GM18505 (cell line): ENCODE results near the gene WASHC3.
A peak's percentile ranks its signal among the peaks of the same experiment; 100 is the strongest.
"Not testable (repeated sequence)": the region's sequence is repeated elsewhere in the genome, so short reads cannot be mapped to it uniquely, and the experiment has no call there.

Experiments used
- ATAC-seq: cut with Tn5 transposase; IDR thresholded peaks from one replicate; pipeline ENCODE4 v1.9.1; 2021; ENCODE audit not compliant: unreplicated experiment
- POLR2A ChIP-seq: IDR thresholded peaks from 4 replicates; pipeline ENCODE4 v1.6.1; 2011; ENCODE audit warnings: borderline replicate concordance; ENCODE audit not compliant: insufficient read depth, insufficient read length; ENCODE audit errors: extremely low read depth

WASHC3 gene

DNA sequence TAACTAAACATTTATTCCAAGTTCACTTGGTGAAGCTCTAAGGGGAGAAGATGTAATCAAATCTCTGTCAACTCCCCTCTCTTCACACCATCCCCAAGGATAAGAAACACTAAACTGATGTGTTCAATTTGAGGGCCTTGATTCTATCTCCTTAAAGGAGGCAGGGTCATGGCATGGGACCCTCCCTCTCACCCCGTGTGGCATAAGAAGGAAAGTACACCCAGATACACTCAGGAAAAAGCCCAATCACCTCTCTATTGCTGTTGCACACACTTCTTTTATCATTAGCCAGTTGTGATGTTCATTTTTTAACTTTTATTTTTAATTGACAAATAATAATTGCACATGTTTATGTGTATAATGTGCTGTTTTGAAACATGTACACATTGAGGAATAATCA lies 35.1 kb downstream of the WASHC3 start:
- no peak for TF ChIP-seq POLR2A
- no peak for ATAC-seq

DNA sequence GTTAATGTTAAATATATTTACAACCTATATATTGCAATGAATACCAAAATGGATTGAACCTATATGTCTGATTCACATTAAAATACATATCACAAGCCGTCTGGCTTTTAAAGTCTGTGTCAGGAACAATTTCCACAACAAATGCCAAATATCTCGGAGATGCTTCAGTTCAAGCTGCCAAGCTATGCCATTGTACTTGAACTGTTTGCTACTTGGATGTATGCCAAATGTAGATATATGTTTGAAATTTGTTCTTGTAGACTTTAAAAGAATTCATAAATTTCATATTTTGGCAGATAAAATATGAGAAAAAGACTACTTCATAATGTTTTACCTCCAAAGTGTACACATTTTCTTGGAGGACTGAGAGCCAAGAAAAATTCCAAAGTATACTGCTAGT lies 37.0 kb downstream of the WASHC3 start:
- no peak for ATAC-seq

DNA sequence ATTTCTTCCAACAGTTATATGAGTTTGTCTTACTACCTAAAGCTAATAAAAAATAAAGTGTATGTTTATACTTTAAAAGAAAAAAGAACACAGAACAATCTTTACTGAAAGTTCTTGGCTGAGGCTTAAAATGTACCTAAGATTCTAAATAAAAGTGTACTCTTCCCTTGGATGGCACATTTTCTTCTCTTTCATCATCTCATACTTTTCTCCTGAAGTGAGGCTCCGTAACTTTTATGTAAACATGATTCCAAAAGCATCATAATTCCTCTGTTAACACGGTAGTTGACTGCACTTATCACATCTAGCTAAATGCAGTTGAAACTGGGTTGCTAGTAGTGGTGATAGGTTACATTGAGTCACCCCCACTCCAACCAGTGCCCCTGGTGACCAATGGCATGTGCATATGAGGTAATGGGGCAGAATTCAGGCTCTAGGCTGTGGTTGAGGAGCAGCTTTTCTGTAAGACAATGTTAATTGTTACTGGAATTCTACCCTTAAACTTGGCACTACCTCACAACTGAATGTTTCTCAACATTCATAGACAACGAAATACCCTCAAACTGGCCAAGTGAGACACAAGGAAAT lies 38.4 kb downstream of the WASHC3 start:
- TF ChIP-seq POLR2A = no peak
- no peak for ATAC-seq

More for the DNA sequence above, 37.0 kb downstream of the WASHC3 start:
- TF ChIP-seq POLR2A = no peak

DNA sequence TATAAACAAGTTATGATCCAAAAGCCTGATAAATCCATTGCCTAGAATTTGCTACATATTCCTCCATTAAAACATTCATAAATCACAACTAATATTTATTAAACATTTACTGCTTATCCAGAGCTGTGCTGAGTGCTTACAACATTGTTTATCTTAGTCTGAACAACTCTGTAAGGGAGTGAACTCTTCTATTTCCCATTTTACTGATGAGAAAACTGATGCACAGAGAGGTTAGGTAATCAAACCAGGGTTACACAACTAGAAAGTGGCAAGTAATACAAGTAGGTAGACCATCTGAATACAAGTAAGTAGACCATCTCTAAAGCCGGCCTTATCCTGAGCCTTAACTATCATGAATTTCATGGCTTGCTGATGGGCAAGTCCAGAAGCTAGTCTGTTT lies 39.5 kb downstream of the WASHC3 start:
- TF ChIP-seq POLR2A = no peak
- no peak for ATAC-seq

DNA sequence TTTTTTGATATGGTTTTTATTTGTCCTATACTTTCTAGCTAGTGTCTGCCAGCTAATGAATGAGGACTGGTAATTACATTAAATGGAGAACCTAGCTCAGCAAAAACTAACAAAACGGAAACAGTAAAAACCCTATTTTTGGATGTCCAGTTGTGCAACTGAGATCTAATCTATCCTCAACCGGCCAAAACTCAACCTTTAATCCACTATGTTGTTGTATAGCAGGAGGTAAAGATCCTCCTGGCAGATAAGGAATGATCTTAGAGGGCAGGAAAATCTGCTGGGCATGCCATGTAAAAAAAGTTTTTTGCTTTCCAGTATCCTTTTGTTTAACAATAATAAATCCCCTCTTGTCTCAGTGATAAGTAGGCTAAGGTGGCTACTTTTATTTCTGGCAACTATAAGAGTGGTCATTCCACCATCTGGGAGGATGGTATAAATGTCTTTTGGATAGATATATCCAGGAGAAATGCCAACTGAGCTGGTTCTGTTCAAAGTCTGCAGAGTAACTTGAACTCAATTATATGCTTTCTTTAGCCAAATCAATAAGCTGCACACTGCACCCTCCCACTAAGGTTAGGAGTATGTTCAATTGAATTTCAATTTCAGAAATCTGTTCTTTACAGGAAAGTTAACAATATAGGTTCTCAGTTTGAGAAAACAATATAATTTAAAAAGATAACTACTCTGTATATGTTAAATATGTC lies 40.1 kb downstream of the WASHC3 start:
- no peak for ATAC-seq
- TF ChIP-seq POLR2A = no peak

DNA sequence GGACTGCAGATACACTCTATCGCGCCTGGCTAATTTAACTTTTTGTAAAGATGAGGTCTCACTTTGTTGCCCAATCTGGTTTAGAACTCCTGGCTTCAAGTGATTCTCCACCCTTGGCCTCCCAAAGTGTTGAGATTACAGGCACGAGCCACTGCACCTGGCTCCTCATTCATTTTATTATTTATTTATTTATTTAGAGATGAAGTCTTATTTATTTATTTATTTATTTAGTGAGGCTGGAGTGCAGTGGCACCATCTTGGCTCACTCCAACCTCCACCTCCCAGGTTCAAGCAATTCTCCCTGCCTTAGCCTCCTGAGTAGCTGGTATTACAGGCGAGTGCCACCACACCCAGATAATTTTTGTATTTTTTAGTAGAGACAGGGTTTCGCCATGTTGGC lies 43.2 kb downstream of the WASHC3 start:
- ATAC-seq = not testable (repeated sequence)

DNA sequence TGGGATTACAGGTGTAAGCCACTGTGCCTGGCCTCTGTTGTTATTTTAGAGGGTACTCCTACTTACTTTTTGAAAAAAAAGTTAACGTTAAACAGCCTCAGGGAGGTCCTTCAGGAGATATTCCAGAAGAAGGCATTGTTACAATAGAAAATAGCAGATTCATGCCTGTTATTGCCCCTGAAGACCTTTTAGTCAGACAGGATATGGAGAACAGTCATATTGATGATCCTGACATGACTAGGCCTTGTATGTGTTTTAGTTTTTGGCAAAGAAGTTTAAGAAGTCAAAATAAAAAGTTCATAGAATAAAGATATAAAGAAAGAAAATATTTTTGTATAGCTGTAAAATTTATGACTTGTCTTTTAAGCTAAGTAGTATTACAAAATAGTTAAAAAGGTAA lies 45.3 kb downstream of the WASHC3 start:
- no peak for ATAC-seq
- TF ChIP-seq POLR2A = no peak

DNA sequence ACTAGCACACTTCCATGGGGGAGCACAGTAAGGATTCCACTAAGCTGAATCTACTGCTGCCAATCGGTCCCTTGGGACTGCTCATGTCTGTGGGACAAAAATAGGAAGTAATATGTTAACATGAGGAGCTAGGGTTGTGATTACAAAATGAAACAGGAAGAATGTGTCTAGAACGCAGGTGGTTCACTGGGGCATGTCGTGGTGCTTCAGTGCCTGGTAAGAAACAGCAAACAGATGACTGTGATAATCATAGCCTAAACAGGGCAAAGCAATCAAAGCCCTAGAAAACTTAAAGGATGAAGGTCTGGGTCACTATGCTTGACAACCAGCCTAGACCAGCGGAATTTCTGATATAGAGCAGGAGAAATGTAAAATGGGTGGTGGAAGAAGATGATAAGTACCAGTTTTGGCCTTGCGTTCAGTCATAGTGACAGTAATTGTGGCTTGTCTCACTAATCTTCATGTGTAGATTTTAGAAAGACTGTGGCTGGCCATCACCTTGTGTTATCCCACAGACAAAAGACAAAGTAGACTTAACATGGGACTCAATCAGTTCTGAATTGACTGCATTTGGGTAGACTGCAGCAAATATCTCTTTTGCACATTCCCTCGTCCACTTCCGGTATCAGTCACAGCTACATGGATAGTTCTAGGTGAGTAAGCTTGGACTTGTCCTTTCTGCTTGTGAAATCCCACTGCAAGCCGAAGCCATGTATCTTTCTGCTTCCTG lies 51.4 kb downstream of the WASHC3 start:
- peak; percentile 82 for ATAC-seq
- peak; percentile 65 for TF ChIP-seq POLR2A

DNA sequence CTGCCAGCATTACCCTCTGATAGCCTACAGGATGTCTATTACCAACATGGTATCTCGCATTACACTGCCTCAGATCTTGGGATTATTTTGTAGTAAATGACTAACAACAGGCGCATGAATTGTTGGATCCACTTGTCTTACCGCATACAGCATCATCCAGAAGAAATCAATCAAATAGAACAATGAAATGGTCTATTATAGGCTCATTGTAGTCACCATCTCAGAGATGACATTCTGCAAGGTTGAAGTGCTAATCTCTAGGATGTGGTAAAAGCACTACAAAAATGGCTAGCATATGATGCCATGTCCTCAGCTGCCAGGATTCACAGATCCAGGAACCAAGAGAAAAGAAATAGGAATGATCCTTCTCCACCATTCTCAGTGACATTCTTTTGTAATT lies 52.0 kb downstream of the WASHC3 start:
- peak; percentile 12 for ATAC-seq
- no peak for TF ChIP-seq POLR2A

DNA sequence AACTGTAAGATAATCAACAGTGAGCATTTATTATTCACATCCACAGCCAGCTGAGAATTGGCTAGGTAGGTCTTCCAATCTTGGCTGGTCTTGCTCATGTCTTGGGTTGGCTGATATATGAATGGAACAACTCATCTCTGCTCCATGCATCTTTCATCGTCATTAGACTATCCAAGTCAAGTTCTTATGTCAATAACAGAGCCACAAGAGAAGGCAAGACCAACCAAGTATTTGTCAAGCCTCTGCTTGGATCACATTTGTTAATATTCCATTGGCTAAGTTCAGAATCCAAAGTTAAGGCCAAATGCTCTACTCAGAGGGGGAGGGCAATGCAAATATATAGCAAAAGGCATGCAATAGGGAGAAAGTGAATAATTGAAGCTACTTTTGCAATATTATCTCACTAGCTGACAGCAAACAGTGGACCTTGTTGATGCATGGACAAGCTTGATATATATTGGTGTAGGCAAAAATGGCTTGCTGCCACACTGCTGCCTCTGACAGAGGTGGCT lies 53.1 kb downstream of the WASHC3 start:
- no peak for ATAC-seq
- TF ChIP-seq POLR2A = no peak

DNA sequence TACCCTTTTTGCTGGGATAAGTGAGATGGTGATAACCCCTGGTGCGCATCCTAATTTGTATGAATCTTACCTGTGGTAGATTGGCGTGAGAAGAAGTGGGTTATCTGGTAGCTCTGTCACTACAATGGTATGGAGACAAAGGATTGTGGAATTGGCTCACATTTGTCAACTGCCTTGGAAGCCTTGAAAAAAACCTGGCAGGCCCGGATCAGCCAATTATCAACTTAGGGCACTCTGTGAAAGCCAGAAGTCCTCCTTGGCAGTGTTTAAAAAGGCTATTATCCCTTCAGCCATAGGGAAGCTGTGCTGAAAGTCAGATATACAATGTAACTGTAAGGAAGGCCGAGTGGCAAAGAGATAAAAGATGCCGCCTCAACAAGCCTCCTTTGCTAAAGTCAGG lies 56.5 kb downstream of the WASHC3 start:
- no peak for TF ChIP-seq POLR2A
- ATAC-seq = no peak

DNA sequence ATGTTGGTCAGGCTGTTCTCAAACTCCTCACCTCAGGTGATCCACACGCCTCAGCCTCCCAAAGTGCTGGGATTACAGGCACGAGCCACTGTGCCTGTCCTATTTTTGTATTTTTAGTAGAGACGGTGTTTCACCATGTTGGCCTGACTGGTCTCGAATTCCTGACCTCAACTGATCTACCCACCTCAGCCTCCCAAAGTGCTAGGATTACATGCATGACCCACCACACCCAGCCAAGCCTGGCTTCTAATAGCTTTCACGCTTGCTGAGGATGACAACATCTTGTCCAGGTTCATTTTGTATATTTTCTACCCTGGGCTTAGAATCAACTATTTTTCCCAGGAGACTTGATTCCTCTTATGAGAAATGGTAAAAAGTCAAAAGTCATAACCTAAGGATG lies 64.7 kb downstream of the WASHC3 start:
- TF ChIP-seq POLR2A = no peak
- ATAC-seq = no peak

DNA sequence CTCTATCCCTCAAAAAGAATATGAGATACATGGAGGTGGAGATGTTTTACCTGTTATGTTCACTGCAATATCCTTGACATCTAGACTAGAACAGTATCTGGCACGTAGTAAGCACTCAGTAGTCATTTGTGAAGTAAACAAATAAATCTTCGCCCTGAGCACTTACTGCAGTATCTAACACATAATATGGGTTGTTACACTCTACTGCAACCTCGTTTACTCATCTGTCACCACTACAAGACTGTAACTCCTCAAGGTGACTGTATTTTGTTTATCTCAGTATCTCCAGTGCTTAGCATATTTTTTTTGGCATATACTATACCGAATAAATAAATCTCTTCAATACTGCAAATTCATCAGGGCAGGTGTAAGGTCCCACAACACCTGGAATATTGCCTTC lies 66.1 kb downstream of the WASHC3 start:
- no peak for TF ChIP-seq POLR2A
- no peak for ATAC-seq

DNA sequence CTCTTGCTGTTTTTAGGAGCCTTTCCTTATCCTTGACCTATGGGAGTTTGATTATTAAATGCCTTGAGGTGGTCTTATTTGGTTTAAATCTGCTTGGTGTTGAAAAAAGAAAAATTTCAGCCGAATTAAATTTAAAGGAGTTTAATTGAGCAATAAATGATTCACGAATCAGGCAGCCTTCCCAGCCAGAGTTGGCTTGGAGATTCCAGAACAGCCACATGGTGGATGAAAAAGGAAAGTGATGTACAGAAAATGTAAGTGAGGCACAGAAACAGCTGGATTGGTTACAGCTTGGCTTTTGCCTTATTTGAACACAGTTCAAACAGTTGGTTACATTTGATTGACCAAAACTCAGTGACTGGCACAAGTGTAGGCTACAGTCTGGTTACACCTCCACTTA lies 69.7 kb downstream of the WASHC3 start:
- TF ChIP-seq POLR2A = no peak

More for the DNA sequence above, 69.7 kb downstream of the WASHC3 start:
- ATAC-seq = no peak
